HepG2 (cell line): ENCODE data around the gene CALY. TPM values are rescaled to one million over a fixed set of nuclear protein-coding genes. Genes with fewer than 3 reads are reported as not detected.

ENCODE experiments used
- KDM2A ChIP-seq: sonication (generic); formaldehyde crosslinking; IDR thresholded peaks from 2 replicates; pipeline ENCODE4 v1.4.0; 2020; ENCODE audit warnings: low read depth, missing genetic modification reagents, borderline replicate concordance
- RAD21 ChIP-seq: fragments of 450-650 bp; formaldehyde crosslinking; IDR thresholded peaks from 2 replicates; pipeline ENCODE4 v1.5.0; 2020; ENCODE audit warnings: mild to moderate bottlenecking
- RXRA ChIP-seq: sonication (generic); formaldehyde crosslinking; IDR thresholded peaks from 2 replicates; pipeline ENCODE4 v1.5.1; 2020; ENCODE audit warnings: missing genetic modification reagents
- SIN3A ChIP-seq: IDR thresholded peaks from 2 replicates; pipeline ENCODE4 v1.6.1; 2011; ENCODE audit warnings: low read depth, mild to moderate bottlenecking, control low read depth, low read length, borderline replicate concordance
- ZBTB25 ChIP-seq: IDR thresholded peaks from 2 replicates; pipeline ENCODE4 v1.6.1; 2018; ENCODE audit warnings: missing genetic modification reagents
- ZBTB42 ChIP-seq: sonication (generic); formaldehyde crosslinking; IDR thresholded peaks from 2 replicates; pipeline ENCODE4 v1.5.0; 2020; ENCODE audit warnings: mild to moderate bottlenecking, missing genetic modification reagents
- ZFP36L2 ChIP-seq: sonication (generic); formaldehyde crosslinking; IDR thresholded peaks from 2 replicates; pipeline ENCODE4 v1.4.0; 2020; ENCODE audit warnings: missing genetic modification reagents
- ZNF296 ChIP-seq: sonication (generic); formaldehyde crosslinking; conservative IDR thresholded peaks from 2 replicates; pipeline ENCODE4 v1.5.0; 2020; ENCODE audit warnings: mild to moderate bottlenecking, missing genetic modification reagents
- ZNF496 ChIP-seq: sonication (generic); formaldehyde crosslinking; IDR thresholded peaks from 2 replicates; pipeline ENCODE4 v1.8.1; 2023; ENCODE audit warnings: mild to moderate bottlenecking, moderate library complexity, missing genetic modification reagents; ENCODE audit not compliant: insufficient replicate concordance
- polyA plus RNA-seq, 8 experiments: library from polyadenylated mRNA; depleted of rRNA in 3 of 8; stranded (reverse) in 7 of 8; unstranded in 1 of 8; fragments of >200 nt; fragmentation: Illumina TruSeq in 4 of 8; extraction: Trizol in 4 of 8; gene quantifications; 2 replicates each; pipeline versions ENCODE4 v1.2.1 to v1.2.3, GENCODE V29; 2011 to 2016; ENCODE audit warnings: low read depth in 4 of 8, missing spikeins in 1 of 8, mixed read lengths in 1 of 8; ENCODE audit not compliant: insufficient read depth in 1 of 8
- total RNA-seq, 5 experiments: library from RNA; depleted of rRNA; stranded (reverse); fragments of >200 nt; fragmentation: Illumina TruSeq; extraction: Trizol; gene quantifications; 2 replicates each; pipeline ENCODE4 v1.2.3, GENCODE V29; 2016; ENCODE audit warnings: low read depth in 1 of 5
- TF ChIP-seq, protein P1 (sequence below): sonication (generic); formaldehyde crosslinking; IDR thresholded peaks from 2 replicates; pipeline ENCODE4 v1.4.0; 2020; ENCODE audit warnings: missing genetic modification reagents, borderline replicate concordance
- TF ChIP-seq, protein P2 (sequence below): IDR thresholded peaks from 2 replicates; pipeline ENCODE4 v1.6.1; 2016; ENCODE audit warnings: mild to moderate bottlenecking, missing biosample characterization, missing genetic modification reagents
- TF ChIP-seq, protein P3 (sequence below): sonication (generic); formaldehyde crosslinking; IDR thresholded peaks from one replicate; pipeline ENCODE4 v1.5.1; 2020; ENCODE audit warnings: mild to moderate bottlenecking, missing genetic modification reagents; ENCODE audit errors: not compliant biosample characterization

CALY gene
- total and polyA plus RNA-seq, 2 of the 13 experiments (the other 11 are each of a cell fraction or from before 2014, with no cell fraction given) = 0.08 TPM; not detected in 1

GRCh38 chr10:133373174-133374090 is 36.7 kb upstream of the CALY start, which contains the start of gene ECHS1 (continued):
- TF ChIP-seq, protein P1, sequence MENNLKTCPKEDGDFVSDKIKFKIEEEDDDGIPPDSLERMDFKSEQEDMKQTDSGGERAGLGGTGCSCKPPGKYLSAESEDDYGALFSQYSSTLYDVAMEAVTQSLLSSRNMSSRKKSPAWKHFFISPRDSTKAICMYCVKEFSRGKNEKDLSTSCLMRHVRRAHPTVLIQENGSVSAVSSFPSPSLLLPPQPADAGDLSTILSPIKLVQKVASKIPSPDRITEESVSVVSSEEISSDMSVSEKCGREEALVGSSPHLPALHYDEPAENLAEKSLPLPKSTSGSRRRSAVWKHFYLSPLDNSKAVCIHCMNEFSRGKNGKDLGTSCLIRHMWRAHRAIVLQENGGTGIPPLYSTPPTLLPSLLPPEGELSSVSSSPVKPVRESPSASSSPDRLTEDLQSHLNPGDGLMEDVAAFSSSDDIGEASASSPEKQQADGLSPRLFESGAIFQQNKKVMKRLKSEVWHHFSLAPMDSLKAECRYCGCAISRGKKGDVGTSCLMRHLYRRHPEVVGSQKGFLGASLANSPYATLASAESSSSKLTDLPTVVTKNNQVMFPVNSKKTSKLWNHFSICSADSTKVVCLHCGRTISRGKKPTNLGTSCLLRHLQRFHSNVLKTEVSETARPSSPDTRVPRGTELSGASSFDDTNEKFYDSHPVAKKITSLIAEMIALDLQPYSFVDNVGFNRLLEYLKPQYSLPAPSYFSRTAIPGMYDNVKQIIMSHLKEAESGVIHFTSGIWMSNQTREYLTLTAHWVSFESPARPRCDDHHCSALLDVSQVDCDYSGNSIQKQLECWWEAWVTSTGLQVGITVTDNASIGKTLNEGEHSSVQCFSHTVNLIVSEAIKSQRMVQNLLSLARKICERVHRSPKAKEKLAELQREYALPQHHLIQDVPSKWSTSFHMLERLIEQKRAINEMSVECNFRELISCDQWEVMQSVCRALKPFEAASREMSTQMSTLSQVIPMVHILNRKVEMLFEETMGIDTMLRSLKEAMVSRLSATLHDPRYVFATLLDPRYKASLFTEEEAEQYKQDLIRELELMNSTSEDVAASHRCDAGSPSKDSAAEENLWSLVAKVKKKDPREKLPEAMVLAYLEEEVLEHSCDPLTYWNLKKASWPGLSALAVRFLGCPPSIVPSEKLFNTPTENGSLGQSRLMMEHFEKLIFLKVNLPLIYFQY (CRISPR knock-in tag) = no peak
- TF ChIP-seq RAD21 (CRISPR knock-in tag) (peak; percentile 49; the same call in 1 of the 2 replicates), RXRA (CRISPR knock-in tag) (peak; percentile 23; the same call in 1 of the 2 replicates), ZNF296 (CRISPR knock-in tag) (no peak), SIN3A (peak; percentile 82; the same call in 1 of the 2 replicates), ZBTB25 (CRISPR knock-in tag) (no peak), ZBTB42 (CRISPR knock-in tag) (no peak), ZNF496 (CRISPR knock-in tag) (no peak), ZFP36L2 (CRISPR knock-in tag) (no peak), KDM2A (CRISPR knock-in tag) (peak; percentile 72; the same call in 1 of the 2 replicates)
- TF ChIP-seq, protein P2, sequence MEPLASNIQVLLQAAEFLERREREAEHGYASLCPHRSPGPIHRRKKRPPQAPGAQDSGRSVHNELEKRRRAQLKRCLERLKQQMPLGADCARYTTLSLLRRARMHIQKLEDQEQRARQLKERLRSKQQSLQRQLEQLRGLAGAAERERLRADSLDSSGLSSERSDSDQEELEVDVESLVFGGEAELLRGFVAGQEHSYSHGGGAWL = no peak; the same call in 1 of the 2 replicates
- TF ChIP-seq, protein P3, sequence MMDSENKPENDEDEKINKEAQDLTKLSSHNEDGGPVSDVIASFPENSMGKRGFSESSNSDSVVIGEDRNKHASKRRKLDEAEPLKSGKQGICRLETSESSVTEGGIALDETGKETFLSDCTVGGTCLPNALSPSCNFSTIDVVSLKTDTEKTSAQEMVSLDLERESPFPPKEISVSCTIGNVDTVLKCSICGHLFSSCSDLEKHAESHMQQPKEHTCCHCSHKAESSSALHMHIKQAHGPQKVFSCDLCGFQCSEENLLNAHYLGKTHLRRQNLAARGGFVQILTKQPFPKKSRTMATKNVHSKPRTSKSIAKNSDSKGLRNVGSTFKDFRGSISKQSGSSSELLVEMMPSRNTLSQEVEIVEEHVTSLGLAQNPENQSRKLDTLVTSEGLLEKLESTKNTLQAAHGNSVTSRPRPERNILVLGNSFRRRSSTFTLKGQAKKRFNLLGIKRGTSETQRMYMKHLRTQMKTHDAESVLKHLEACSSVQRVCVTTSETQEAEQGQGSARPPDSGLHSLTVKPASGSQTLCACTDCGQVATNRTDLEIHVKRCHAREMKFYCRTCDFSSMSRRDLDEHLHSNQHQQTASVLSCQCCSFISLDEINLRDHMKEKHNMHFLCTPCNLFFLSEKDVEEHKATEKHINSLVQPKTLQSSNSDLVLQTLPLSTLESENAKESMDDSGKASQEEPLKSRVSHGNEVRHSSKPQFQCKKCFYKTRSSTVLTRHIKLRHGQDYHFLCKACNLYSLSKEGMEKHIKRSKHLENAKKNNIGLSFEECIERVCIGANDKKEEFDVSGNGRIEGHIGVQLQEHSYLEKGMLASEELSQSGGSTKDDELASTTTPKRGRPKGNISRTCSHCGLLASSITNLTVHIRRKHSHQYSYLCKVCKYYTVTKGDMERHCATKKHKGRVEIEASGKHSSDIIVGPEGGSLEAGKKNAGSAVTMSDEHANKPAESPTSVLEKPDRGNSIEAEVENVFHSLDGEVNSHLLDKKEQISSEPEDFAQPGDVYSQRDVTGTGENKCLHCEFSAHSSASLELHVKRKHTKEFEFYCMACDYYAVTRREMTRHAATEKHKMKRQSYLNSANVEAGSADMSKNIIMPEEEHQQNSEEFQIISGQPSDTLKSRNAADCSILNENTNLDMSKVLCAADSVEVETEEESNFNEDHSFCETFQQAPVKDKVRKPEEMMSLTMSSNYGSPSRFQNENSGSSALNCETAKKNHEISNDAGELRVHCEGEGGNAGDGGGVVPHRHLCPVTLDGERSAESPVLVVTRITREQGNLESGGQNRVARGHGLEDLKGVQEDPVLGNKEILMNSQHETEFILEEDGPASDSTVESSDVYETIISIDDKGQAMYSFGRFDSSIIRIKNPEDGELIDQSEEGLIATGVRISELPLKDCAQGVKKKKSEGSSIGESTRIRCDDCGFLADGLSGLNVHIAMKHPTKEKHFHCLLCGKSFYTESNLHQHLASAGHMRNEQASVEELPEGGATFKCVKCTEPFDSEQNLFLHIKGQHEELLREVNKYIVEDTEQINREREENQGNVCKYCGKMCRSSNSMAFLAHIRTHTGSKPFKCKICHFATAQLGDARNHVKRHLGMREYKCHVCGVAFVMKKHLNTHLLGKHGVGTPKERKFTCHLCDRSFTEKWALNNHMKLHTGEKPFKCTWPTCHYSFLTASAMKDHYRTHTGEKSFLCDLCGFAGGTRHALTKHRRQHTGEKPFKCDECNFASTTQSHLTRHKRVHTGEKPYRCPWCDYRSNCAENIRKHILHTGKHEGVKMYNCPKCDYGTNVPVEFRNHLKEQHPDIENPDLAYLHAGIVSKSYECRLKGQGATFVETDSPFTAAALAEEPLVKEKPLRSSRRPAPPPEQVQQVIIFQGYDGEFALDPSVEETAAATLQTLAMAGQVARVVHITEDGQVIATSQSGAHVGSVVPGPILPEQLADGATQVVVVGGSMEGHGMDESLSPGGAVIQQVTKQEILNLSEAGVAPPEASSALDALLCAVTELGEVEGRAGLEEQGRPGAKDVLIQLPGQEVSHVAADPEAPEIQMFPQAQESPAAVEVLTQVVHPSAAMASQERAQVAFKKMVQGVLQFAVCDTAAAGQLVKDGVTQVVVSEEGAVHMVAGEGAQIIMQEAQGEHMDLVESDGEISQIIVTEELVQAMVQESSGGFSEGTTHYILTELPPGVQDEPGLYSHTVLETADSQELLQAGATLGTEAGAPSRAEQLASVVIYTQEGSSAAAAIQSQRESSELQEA (CRISPR knock-in tag) = no peak
